K562 (cell line): ENCODE data around the gene ZNF354B. TPM values are rescaled to one million over a fixed set of nuclear protein-coding genes. Genes with fewer than 3 reads are reported as not detected.

Experiments used
- ATAC-seq: fragments of 200-7000 bp; cut with Tn5 transposase; 3 replicates; pipeline ENCODE4 v1.9.1; 2020; ENCODE audit warnings: moderate library complexity
- Bru-seq: library from RNA; stranded (reverse); fragments of 400-500 nt; gene quantifications from one replicate; lab custom pipeline; 2021; lab: Mats Ljungman, UMichigan
- BruChase-seq, 2 experiments: library from RNA; stranded (reverse); fragments of 400-500 nt; gene quantifications; one replicate each; lab custom pipeline; 2021; lab: Mats Ljungman, UMichigan
- BruUV-seq: library from RNA; stranded (reverse); fragments of 400-500 nt; replicated peaks from 2 replicates; lab custom pipeline; 2021; lab: Mats Ljungman, UMichigan
- CTCF ChIA-PET: fragments of 300-600 bp; formaldehyde crosslinking; extraction: SDS; loops from one replicate; lab custom pipeline; 2021; ENCODE audit warnings: low intra/inter-chr PET ratio; lab: Yijun Ruan, JAX
- POLR2A ChIA-PET: fragments of 300-600, 350-650 bp; sonication (Branson Sonifier 250); formaldehyde crosslinking; extraction: SDS; loops from one replicate; lab custom pipeline; 2021; ENCODE audit warnings: antibody characterized with exemption, inconsistent platforms; lab: Yijun Ruan, JAX
- DNase-seq, 4 experiments: peaks; one replicate each; pipeline versions ENCODE4 v3.0.0 to v3.0.0-alpha.2; 2011 to 2018; ENCODE audit warnings: low spot score in 3 of 4, mixed read lengths in 3 of 4; ENCODE audit errors: extremely low read depth in 1 of 4
- FAIRE-seq: peaks from 2 replicates; lab custom pipeline; 2011; peaks lifted over from hg19 to GRCh38; lab: Jason Lieb, UNC
- H2AFZ ChIP-seq: 2 replicates; pipeline ENCODE4 v1.6.0; 2011; ENCODE audit warnings: low read depth, low read length, control low read depth, inconsistent platforms
- H3K27ac ChIP-seq: fragments of 200-600 bp; 3 replicates; pipeline ENCODE4 v1.8.0; 2011; ENCODE audit warnings: low read depth, mild to moderate bottlenecking, control low read depth, inconsistent platforms, low read length, moderate library complexity, mixed read lengths; ENCODE audit errors: extremely low read depth
- H3K27me3 ChIP-seq, 2 experiments: fragments of 300-600 bp in 1 of 2; 2 replicates in 1 of 2; 3 replicates in 1 of 2; pipeline versions ENCODE4 v1.6.0 to v1.8.0; 2011; ENCODE audit warnings: inconsistent platforms in 2 of 2, low read length in 2 of 2, mild to moderate bottlenecking in 1 of 2, mixed read lengths in 1 of 2, moderate library complexity in 1 of 2; ENCODE audit not compliant: control insufficient read depth in 2 of 2, insufficient read depth in 2 of 2
- H3K36me3 ChIP-seq: fragments of 300-600 bp; 3 replicates; pipeline ENCODE4 v1.8.0; 2011; ENCODE audit warnings: mild to moderate bottlenecking, low read length, inconsistent platforms; ENCODE audit not compliant: control insufficient read depth, insufficient read depth
- H3K4me1 ChIP-seq, 2 experiments: fragments of 200-600 bp in 1 of 2; replicated peaks in 1 of 2; 2 replicates in 1 of 2; 3 replicates in 1 of 2; pipeline versions ENCODE4 v1.5.1 to v1.8.0; 2011; ENCODE audit warnings: inconsistent platforms in 2 of 2, low read length in 2 of 2, mild to moderate bottlenecking in 1 of 2, mixed read lengths in 1 of 2, moderate library complexity in 1 of 2; ENCODE audit not compliant: control insufficient read depth in 2 of 2, insufficient read depth in 2 of 2
- H3K4me2 ChIP-seq: 2 replicates; pipeline ENCODE4 v1.6.1; 2011; ENCODE audit warnings: low read length, control low read depth, inconsistent platforms, mixed read lengths; ENCODE audit not compliant: insufficient read depth
- H3K4me3 ChIP-seq: fragments of 200-600 bp; sonication (generic), shearing (Covaris generic); 2 replicates; pipeline ENCODE4 v1.5.1; 2016; ENCODE audit warnings: control low read depth, inconsistent platforms
- H3K79me2 ChIP-seq: fragments of 200-600 bp; 3 replicates; pipeline ENCODE4 v1.8.0; 2011; ENCODE audit warnings: low read length, inconsistent platforms; ENCODE audit not compliant: control insufficient read depth, insufficient read depth
- H3K9ac ChIP-seq, 2 experiments: 2 replicates each; pipeline versions ENCODE4 v1.6.0 to v1.6.1; 2011; ENCODE audit warnings: low read depth in 2 of 2, low read length in 2 of 2, control low read depth in 1 of 2, inconsistent platforms in 1 of 2, mild to moderate bottlenecking in 1 of 2, mixed read lengths in 1 of 2; ENCODE audit not compliant: insufficient read depth in 1 of 2
- H3K9me1 ChIP-seq: one replicate; pipeline ENCODE4 v1.6.0; 2011; ENCODE audit warnings: inconsistent platforms, mild to moderate bottlenecking, low read length, moderate library complexity; ENCODE audit not compliant: control insufficient read depth, insufficient read depth
- H3K9me3 ChIP-seq: replicated peaks from 2 replicates; pipeline ENCODE4 v1.5.1; 2011; ENCODE audit warnings: low read depth, low read length, inconsistent platforms; ENCODE audit not compliant: control insufficient read depth, insufficient read depth
- H4K20me1 ChIP-seq: replicated peaks from 2 replicates; pipeline ENCODE4 v1.6.1; 2011; ENCODE audit warnings: low read length, inconsistent platforms, mixed read lengths; ENCODE audit not compliant: control insufficient read depth, insufficient read depth
- CHCHD3 ChIP-seq: fragments of 250-450 bp; sonication (Bioruptor Pico); IDR thresholded peaks from 2 replicates; pipeline ENCODE4 v2.1.2; 2022; ENCODE audit warnings: mild to moderate bottlenecking
- CREB3L1 ChIP-seq: fragments of 450-650 bp; IDR thresholded peaks from 2 replicates; pipeline ENCODE4 v1.6.1; 2014; ENCODE audit warnings: low read depth, mild to moderate bottlenecking, moderate library complexity, borderline replicate concordance
- E2F3 ChIP-seq: fragments of 250-450 bp; sonication (Bioruptor Pico); IDR thresholded peaks from 2 replicates; pipeline ENCODE4 v1.4.0; 2020; ENCODE audit warnings: mild to moderate bottlenecking
- ELK1 ChIP-seq: sonication (generic); formaldehyde crosslinking; IDR thresholded peaks from 2 replicates; pipeline ENCODE4 v1.8.1; 2022; ENCODE audit warnings: missing genetic modification reagents
- HNRNPL ChIP-seq: fragments of 200-400 bp; formaldehyde crosslinking; IDR thresholded peaks from 2 replicates; pipeline ENCODE4 v1.6.1; 2017; ENCODE audit warnings: low read depth, mild to moderate bottlenecking, low read length
- MYC ChIP-seq, 2 experiments: fragments of 250-450 bp in 1 of 2; sonication (Bioruptor Pico) in 1 of 2; IDR thresholded peaks; 2 replicates each; pipeline versions ENCODE4 v1.5.1 to v1.6.1; 2012 to 2021; ENCODE audit warnings: low read depth in 2 of 2, borderline replicate concordance in 1 of 2, improper control_type of control experiment in 1 of 2, low read length in 1 of 2, mild to moderate bottlenecking in 1 of 2, moderate library complexity in 1 of 2
- NR2C1 ChIP-seq, 2 experiments: fragments of 450-650 bp; IDR thresholded peaks; 2 replicates each; pipeline ENCODE4 v1.6.1; 2017; ENCODE audit warnings: mild to moderate bottlenecking in 2 of 2, antibody characterized with exemption in 1 of 2, inconsistent platforms in 1 of 2, missing compliant biosample characterization in 1 of 2, missing genetic modification characterization in 1 of 2
- PURB ChIP-seq: sonication (generic); formaldehyde crosslinking; IDR thresholded peaks from 2 replicates; pipeline ENCODE4 v1.9.0; 2021; ENCODE audit warnings: low read depth, mild to moderate bottlenecking, missing genetic modification reagents
- WGBS: fragments of 100-300 bp; shearing (Covaris generic); methylation state at CpG from one replicate; pipeline ENCODE4 v1.1.6; 2016; ENCODE audit warnings: low coverage, mixed read lengths; ENCODE audit not compliant: insufficient coverage; ENCODE audit errors: missing lambda C conversion rate; 5-methylcytosine and 5-hydroxymethylcytosine counted together
- in situ Hi-C: fragments of 300-500 bp; cut with MboI; formaldehyde crosslinking; loops from 4 replicates; pipeline ENCODE4 v1.15.0; 2018; ENCODE audit warnings: inconsistent platforms, mixed read lengths
- intact Hi-C: fragments of 100-400 bp; cut with micrococcal nuclease; formaldehyde crosslinking; loops from 2 replicates; pipeline ENCODE4 v1.14.2; 2022
- long read RNA-seq, 3 experiments: library from polyadenylated mRNA in 2 of 3; library from RNA in 1 of 3; unstranded in 2 of 3; stranded (forward) in 1 of 3; transcript quantifications; one replicate each; pipeline ENCODE4 v2.0.0, GENCODE V29; 2019 to 2022
- polyA minus RNA-seq, 3 experiments: library from RNA; depleted of rRNA, polyadenylated mRNA; stranded (reverse); fragments of >200 nt; gene quantifications; 2 replicates each; pipeline ENCODE4 v1.2.3, GENCODE V29; 2011
- polyA plus RNA-seq, 8 experiments: library from polyadenylated mRNA; depleted of rRNA in 4 of 8; stranded (reverse) in 5 of 8; unstranded in 3 of 8; fragments of >200 nt; fragmentation: Nextera tagmentation in 2 of 8; fragmentation: Illumina TruSeq in 1 of 8; extraction: Ambion mirVana in 2 of 8; extraction: Trizol in 1 of 8; gene quantifications; 2 replicates each; pipeline versions ENCODE4 v1.2.1 to v1.2.3, GENCODE V29; 2011 to 2014; ENCODE audit warnings: inconsistent platforms in 1 of 8, missing spikeins in 1 of 8
- total RNA-seq, 7 experiments: library from RNA; depleted of rRNA in 6 of 7; stranded (reverse); fragments of >200 nt in 6 of 7; fragmentation: Illumina TruSeq in 2 of 7; extraction: Trizol in 2 of 7; gene quantifications; 2 replicates each; pipeline versions ENCODE4 v1.2.1 to v1.2.3, GENCODE V29; 2011 to 2021; ENCODE audit warnings: low replicate concordance in 1 of 7
- TF ChIP-seq, protein P1 (sequence below): fragments of 250-450 bp; sonication (Bioruptor Pico); IDR thresholded peaks from 2 replicates; pipeline ENCODE4 v1.5.0; 2022; ENCODE audit warnings: mild to moderate bottlenecking

The ZNF354B gene
- 16.5 and 44.5 TPM in 2 replicates for total RNA-seq (2011; cell fraction: chromatin; rRNA removed; ENCODE audit: low replicate concordance)
- total RNA-seq (2011; cell fraction: nucleolus; rRNA removed) = 10.0 and 16.6 TPM in 2 replicates
- 18.1 and 19.9 TPM in 2 replicates for total RNA-seq (2011; cell fraction: nucleoplasm; rRNA removed)
- 7.1 and 9.2 TPM in 2 replicates for total RNA-seq (2014; rRNA removed)
- total RNA-seq (2014; rRNA removed; fragmentation: Illumina TruSeq; extraction: Trizol) = 10.0 and 14.3 TPM in 2 replicates
- total RNA-seq (2015; rRNA removed; fragmentation: Illumina TruSeq; extraction: Trizol) = 13.8 and 14.2 TPM in 2 replicates
- 9.5 and 11.2 TPM in 2 replicates for total RNA-seq (2021)
- polyA plus RNA-seq (2011; rRNA removed) = 16.4 and 18.3 TPM in 2 replicates
- 5.2 and 6.9 TPM in 2 replicates for polyA plus RNA-seq (2011; cell fraction: cytosol; rRNA removed)
- polyA plus RNA-seq (2011; cell fraction: nucleus; rRNA removed) = 27.2 and 34.4 TPM in 2 replicates
- 6.6 and 16.5 TPM in 2 replicates for polyA plus RNA-seq (2012)
- polyA plus RNA-seq (2014; fragmentation: Illumina TruSeq; extraction: Trizol) = 10.7 and 13.3 TPM in 2 replicates
- polyA plus RNA-seq (2014; fragmentation: Nextera tagmentation; extraction: Ambion mirVana) = 1 to 10 TPM; 1.8 to 2.0 TPM
- polyA plus RNA-seq (2014; rRNA removed) = 15.6 and 16.2 TPM in 2 replicates
- polyA minus RNA-seq (2011; rRNA and poly(A)+ RNA removed) = 9.4 and 9.8 TPM in 2 replicates
- 2.3 and 4.6 TPM in 2 replicates for polyA minus RNA-seq (2011; cell fraction: cytosol; rRNA and poly(A)+ RNA removed)
- 12.4 and 15.2 TPM in 2 replicates for polyA minus RNA-seq (2011; cell fraction: nucleus; rRNA and poly(A)+ RNA removed)
- Bru-seq, nascent RNA = percentile 76 among the genes with signal in this experiment
- BruChase-seq, experiment 1, labeled RNA remaining after a 2-hour chase = percentile 72 among the genes with signal in this experiment
- percentile 69 among the genes with signal in this experiment for BruChase-seq, experiment 2, labeled RNA remaining after a 6-hour chase
- long read RNA-seq, experiment 1, partial matches to known transcripts = 1 of 12 reads
- long read RNA-seq, experiment 1, other reads (novel, unspliced or antisense) = 5 of 12 reads
- long read RNA-seq, experiment 2, partial matches to known transcripts = 1 of 4 reads
- long read RNA-seq, experiment 2, other reads (novel, unspliced or antisense) = 3 of 4 reads
- long read RNA-seq, experiment 3, partial matches to known transcripts = 0 of 1 reads
- long read RNA-seq, experiment 3, other reads (novel, unspliced or antisense) = 0 of 1 reads

DNA sequence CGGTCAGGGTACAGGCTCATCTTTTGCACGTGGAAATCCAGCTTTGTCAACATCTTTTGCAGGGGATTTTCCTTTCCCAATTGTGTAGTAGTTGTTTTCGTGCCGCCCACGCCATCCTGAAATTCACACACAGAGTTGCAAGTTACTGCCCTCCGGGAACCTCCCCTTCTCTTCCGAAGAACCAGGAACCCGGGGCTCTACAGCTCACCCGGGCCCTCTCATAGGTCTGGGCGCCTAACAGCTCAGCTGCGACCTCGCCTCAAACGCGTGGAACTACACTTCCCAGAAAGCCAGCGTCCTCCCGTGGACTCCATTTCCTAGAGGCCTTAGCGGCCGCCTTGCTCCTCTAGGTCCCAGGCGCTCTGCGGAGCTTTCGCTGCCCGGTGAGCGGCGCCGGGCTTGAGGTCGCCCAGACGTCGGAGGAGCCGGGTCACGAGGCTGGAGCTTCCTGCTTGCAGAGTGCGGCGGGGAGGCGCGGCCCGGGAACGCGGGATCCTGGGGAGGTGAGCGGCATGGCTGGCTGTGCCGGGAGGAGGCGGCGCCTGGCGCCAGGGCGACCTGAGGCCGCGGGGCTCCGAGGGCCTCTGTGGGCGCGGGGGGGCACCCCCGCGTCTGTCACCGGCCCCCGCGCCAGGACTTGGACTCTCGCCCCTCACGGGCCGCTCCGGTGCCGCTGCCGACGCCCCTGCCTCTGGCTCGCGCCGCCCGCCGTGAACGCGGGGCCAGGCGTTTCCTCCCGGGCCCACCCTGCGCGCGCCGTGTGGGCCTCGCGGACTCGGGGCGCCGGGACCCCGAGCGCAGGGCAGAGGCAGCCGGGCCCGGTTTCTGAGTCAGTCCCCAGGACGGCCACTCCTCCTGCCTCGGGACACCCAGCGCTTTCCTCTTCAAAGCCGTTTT, at the start of gene ZNF354B:
Gene ZNF354B (plus strand): TSS at position 329 of the 897 bp plus-strand sequence. CDS start 1,095 bp downstream, outside the sequence.
- Histone ChIP-seq H4K20me1 (no peaks in the 10 kb centered on the region), H3K27ac (peak within 1 kb of the TSS; percentile 72), H3K4me3 (peak within 1 kb of the TSS; percentile 78), H2AFZ (peak within 1 kb of the TSS; percentile 80), H3K4me2 (peak within 1 kb of the TSS; percentile 80), H3K9me3 (peaks cover 3% of the 10 kb centered on the region; the same call in 1 of the 2 replicates), H3K4me1 (peaks cover 11 to 13% of the 10 kb centered on the region in 2 experiments; a peak in 3 of 5 replicates), H3K27me3 (no peaks in the 10 kb centered on the region), H3K79me2 (peaks cover 15% of the 10 kb centered on the region), H3K9me1 (peaks cover 2% of the 10 kb centered on the region), H3K9ac (peak within 1 kb of the TSS; percentile 74 to 92), H3K36me3 (peaks cover 29% of the 10 kb centered on the region)
- CTCF ChIA-PET = no interaction called here
- peak; percentile 99 for ATAC-seq
- BruUV-seq = no TSS peak
- peak; percentile 81 to 93 (median 85) for DNase-seq
- intact Hi-C loops (no loop called here), in situ Hi-C loops (no loop called here)
- 2% methylated on average over 69 of the region's 86 CpGs for WGBS
- POLR2A ChIA-PET = interaction anchor here (0.6 to 1.4 kb wide), 5 partner anchors 27 to 625 kb away, joined by 3 to 4 read pairs (median 3); no protein-coding TSS in a partner anchor
- peak; percentile 94 for FAIRE-seq
- TF ChIP-seq HNRNPL (0 out of 2 replicates have a peak, but pooled peaks have one; percentile 52), PURB (CRISPR knock-in tag) (no peak), NR2C1 (IDR thresholded peaks at IDR 0.05) (peak; percentile 47; the same call in 1 of the 2 replicates), NR2C1 (tag; IDR thresholded peaks at IDR 0.05) (peak; percentile 87), MYC (IDR thresholded peaks at IDR 0.05; ENCODE audit: low read depth, low read length) (peak; percentile 85), MYC (CRISPR knock-in tag; IDR thresholded peaks at IDR 0.05; ENCODE audit: borderline replicate concordance, low read depth) (no peak), ELK1 (CRISPR knock-in tag) (no peak), CREB3L1 (peak; percentile 86), CHCHD3 (CRISPR knock-in tag) (no peak), E2F3 (0 out of 2 replicates have a peak, but pooled peaks have one; percentile 8)
- TF ChIP-seq, protein P1, sequence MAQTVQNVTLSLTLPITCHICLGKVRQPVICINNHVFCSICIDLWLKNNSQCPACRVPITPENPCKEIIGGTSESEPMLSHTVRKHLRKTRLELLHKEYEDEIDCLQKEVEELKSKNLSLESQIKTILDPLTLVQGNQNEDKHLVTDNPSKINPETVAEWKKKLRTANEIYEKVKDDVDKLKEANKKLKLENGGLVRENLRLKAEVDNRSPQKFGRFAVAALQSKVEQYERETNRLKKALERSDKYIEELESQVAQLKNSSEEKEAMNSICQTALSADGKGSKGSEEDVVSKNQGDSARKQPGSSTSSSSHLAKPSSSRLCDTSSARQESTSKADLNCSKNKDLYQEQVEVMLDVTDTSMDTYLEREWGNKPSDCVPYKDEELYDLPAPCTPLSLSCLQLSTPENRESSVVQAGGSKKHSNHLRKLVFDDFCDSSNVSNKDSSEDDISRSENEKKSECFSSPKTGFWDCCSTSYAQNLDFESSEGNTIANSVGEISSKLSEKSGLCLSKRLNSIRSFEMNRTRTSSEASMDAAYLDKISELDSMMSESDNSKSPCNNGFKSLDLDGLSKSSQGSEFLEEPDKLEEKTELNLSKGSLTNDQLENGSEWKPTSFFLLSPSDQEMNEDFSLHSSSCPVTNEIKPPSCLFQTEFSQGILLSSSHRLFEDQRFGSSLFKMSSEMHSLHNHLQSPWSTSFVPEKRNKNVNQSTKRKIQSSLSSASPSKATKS = no peak
